ENCODE measurements around the gene NSMF. TPM values are rescaled to one million over a fixed set of nuclear protein-coding genes. Genes with fewer than 3 reads are reported as not detected.

The NSMF gene
- total and polyA plus RNA-seq, 2 of the 8 experiments (the other 6 are each of a cell fraction or from before 2014, with no cell fraction given) = 56.7 to 65.1 TPM

DNA sequence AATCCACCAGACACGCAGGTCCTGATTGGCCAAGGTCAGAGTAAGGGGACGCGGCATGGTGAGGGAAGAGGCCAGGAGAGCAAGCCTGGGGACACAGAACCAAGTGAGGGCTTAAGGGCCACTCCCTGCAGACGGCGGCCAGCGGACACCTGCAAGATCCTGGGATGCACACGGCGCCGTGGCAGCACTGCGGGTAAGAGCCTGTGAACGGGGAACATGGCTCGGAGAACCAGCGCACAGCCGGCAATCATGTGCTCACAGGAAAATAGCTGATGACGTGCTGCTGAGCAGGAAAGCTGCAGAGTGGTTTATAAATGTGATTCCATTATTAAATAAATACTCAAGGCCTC lies 27.0 kb upstream of the NSMF start:
- no peaks in the 10 kb centered on the region for H3K9me3 ChIP-seq (ENCODE audit: insufficient read depth in 2 of 2, low read depth in 1 of 2, low read length in 1 of 2)
- H3K56ac ChIP-seq (replicated peaks; ENCODE audit: insufficient read length, low read depth, low read length) = no peak overlapping the region
- no peak overlapping the region for H3K4me2 ChIP-seq (ENCODE audit: insufficient read depth in 1 of 2, low read depth in 2 of 2, low read length in 2 of 2)
- FAIRE-seq = no peak
- H4K5ac ChIP-seq (ENCODE audit: insufficient read length, low read depth, low read length) = no peak overlapping the region
- peaks cover 0 to 1% of the 10 kb centered on the region in 2 experiments for H4K20me1 ChIP-seq (replicated peaks in 1 of 2; ENCODE audit: control insufficient read depth in 1 of 2, insufficient read depth in 2 of 2, low read length in 2 of 2)
- H3K18ac ChIP-seq (ENCODE audit: extremely low read depth, low read length) = no peak overlapping the region
- WGBS, 2 experiments (ENCODE audit: extremely low coverage in 1 of 2, insufficient coverage in 1 of 2, insufficient read length in 1 of 2, insufficient replicate concordance in 2 of 2, low coverage in 1 of 2, low lambda C conversion rate in 2 of 2, missing lambda C conversion rate in 1 of 2) = 97% methylated on average over 15 of the region's 15 CpGs; no CpG with 5 or more reads in 1 of the 2 experiments
- H2BK20ac ChIP-seq (ENCODE audit: low read length) = no peak overlapping the region
- H2BK120ac ChIP-seq (replicated peaks; ENCODE audit: low read depth, low read length) = no peak overlapping the region
- H3K27me3 ChIP-seq (replicated peaks in 1 of 4; ENCODE audit: control insufficient read depth in 3 of 4, extremely low read depth in 1 of 4, insufficient read depth in 3 of 4, low read length in 3 of 4) = no peaks in the 10 kb centered on the region; a peak in 1 of 7 replicates
- POLR2A ChIA-PET (ENCODE audit: partially characterized antibody) = no interaction called here
- H2AFZ ChIP-seq (ENCODE audit: low read length) = no peak overlapping the region
- no peaks in the 10 kb centered on the region for H3K79me2 ChIP-seq (ENCODE audit: control insufficient read depth in 1 of 2, insufficient read depth in 2 of 2, low read length in 2 of 2)
- H2BK15ac ChIP-seq (ENCODE audit: low read length) = no peak overlapping the region
- H3K4me3 ChIP-seq (ENCODE audit: extremely low read depth in 1 of 4, insufficient read depth in 2 of 4, low read depth in 3 of 4, low read length in 4 of 4) = no peak overlapping the region
- H3K23ac ChIP-seq (ENCODE audit: insufficient read length) = no peak overlapping the region
- H3K36me3 ChIP-seq (ENCODE audit: control insufficient read depth in 2 of 4, insufficient read depth in 4 of 4, low read length in 3 of 4) = no peaks in the 10 kb centered on the region
- TF ChIP-seq HDAC6 (IDR thresholded peaks at IDR 0.05; ENCODE audit: low read depth, low read length) = no peak
- no peak for TF ChIP-seq JUN (IDR thresholded peaks at IDR 0.05; ENCODE audit: low read depth, low read length)
- TF ChIP-seq SUZ12 (IDR thresholded peaks at IDR 0.05; ENCODE audit: low read length) = no peak
- TF ChIP-seq TCF12 (IDR thresholded peaks at IDR 0.05; ENCODE audit: low read depth, low read length) = no peak
- TF ChIP-seq ASH2L (IDR thresholded peaks at IDR 0.05; ENCODE audit: low read length) = no peak
- no peak for TF ChIP-seq JUND (IDR thresholded peaks at IDR 0.05; ENCODE audit: low read length)
- TF ChIP-seq EP300 (IDR thresholded peaks at IDR 0.05; ENCODE audit: borderline replicate concordance in 1 of 2, low read depth in 2 of 2, low read length in 2 of 2) = no peak
- no peak for TF ChIP-seq POLR2AphosphoS5 (IDR thresholded peaks at IDR 0.05; ENCODE audit: low read depth, low read length)
- TF ChIP-seq FOSL1 (IDR thresholded peaks at IDR 0.05; ENCODE audit: insufficient read depth, low read depth, low read length) = no peak
- no peak for TF ChIP-seq SIRT6 (IDR thresholded peaks at IDR 0.05; ENCODE audit: low read length)
- no peak for TF ChIP-seq BCL11A (IDR thresholded peaks at IDR 0.05; ENCODE audit: low read depth in 2 of 2, low read length in 2 of 2)
- TF ChIP-seq TBP (IDR thresholded peaks at IDR 0.05; ENCODE audit: low read depth, low read length) = no peak
- TF ChIP-seq SP2 (IDR thresholded peaks at IDR 0.05; ENCODE audit: low read length) = no peak
- TF ChIP-seq, protein P1, sequence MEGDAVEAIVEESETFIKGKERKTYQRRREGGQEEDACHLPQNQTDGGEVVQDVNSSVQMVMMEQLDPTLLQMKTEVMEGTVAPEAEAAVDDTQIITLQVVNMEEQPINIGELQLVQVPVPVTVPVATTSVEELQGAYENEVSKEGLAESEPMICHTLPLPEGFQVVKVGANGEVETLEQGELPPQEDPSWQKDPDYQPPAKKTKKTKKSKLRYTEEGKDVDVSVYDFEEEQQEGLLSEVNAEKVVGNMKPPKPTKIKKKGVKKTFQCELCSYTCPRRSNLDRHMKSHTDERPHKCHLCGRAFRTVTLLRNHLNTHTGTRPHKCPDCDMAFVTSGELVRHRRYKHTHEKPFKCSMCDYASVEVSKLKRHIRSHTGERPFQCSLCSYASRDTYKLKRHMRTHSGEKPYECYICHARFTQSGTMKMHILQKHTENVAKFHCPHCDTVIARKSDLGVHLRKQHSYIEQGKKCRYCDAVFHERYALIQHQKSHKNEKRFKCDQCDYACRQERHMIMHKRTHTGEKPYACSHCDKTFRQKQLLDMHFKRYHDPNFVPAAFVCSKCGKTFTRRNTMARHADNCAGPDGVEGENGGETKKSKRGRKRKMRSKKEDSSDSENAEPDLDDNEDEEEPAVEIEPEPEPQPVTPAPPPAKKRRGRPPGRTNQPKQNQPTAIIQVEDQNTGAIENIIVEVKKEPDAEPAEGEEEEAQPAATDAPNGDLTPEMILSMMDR (IDR thresholded peaks at IDR 0.05; ENCODE audit: control extremely low read depth in 1 of 3, insufficient read depth in 1 of 3, low read depth in 1 of 3, low read length in 3 of 3) = no peak
- no peaks in the 10 kb centered on the region for H3K4me1 ChIP-seq (replicated peaks in 1 of 4; ENCODE audit: control insufficient read depth in 3 of 4, insufficient read depth in 4 of 4, low read length in 3 of 4)
- H3K4ac ChIP-seq (replicated peaks; ENCODE audit: insufficient read length, low read depth, low read length) = no peak overlapping the region
- H2BK5ac ChIP-seq (ENCODE audit: low read depth, low read length) = no peak overlapping the region
- no peak for DNase-seq (ENCODE audit: low read depth in 1 of 2, low spot score in 2 of 2)
- CTCF ChIA-PET (ENCODE audit: partially characterized antibody) = interaction anchor here (1.2 kb wide), 1 partner anchor 9 kb away, joined by 3 read pairs; no protein-coding TSS in a partner anchor
- no peak overlapping the region for H2AK5ac ChIP-seq (ENCODE audit: low read depth, low read length)
- H4K8ac ChIP-seq (ENCODE audit: extremely low read depth, insufficient read depth, low read length) = no peak overlapping the region
- no peaks in the 10 kb centered on the region for H3K79me1 ChIP-seq (ENCODE audit: low read depth, low read length)
- H3K23me2 ChIP-seq (ENCODE audit: low read depth, low read length) = no peaks in the 10 kb centered on the region
- no peak overlapping the region for H4K91ac ChIP-seq (replicated peaks; ENCODE audit: insufficient read length, low read length)
- H3K27ac ChIP-seq (ENCODE audit: low read depth, low read length) = no peak overlapping the region
- H3K14ac ChIP-seq (ENCODE audit: insufficient read length) = no peak overlapping the region
- H3K9ac ChIP-seq (replicated peaks in 1 of 4; ENCODE audit: extremely low read depth in 1 of 4, low read depth in 3 of 4, low read length in 3 of 4) = no peak overlapping the region
- no peak overlapping the region for H2BK12ac ChIP-seq (ENCODE audit: low read depth, low read length)

Measured in H1 (cell line).